HepG2 (cell line): Measurements from ENCODE around the gene PAK6. TPM values are rescaled to one million over a fixed set of nuclear protein-coding genes. Genes with fewer than 3 reads are reported as not detected.

Source experiments
- EP300 ChIP-seq, 3 experiments: sonication (generic) in 1 of 3; formaldehyde crosslinking in 1 of 3; IDR thresholded peaks; 2 replicates each; pipeline versions ENCODE4 v1.5.1 to v1.6.1; 2011 to 2020; ENCODE audit warnings: low read depth in 2 of 3, low read length in 2 of 3, borderline replicate concordance in 1 of 3, improper control_type of control experiment in 1 of 3, mild to moderate bottlenecking in 1 of 3, missing genetic modification reagents in 1 of 3, moderate library complexity in 1 of 3
- GATAD2A ChIP-seq: IDR thresholded peaks from 2 replicates; pipeline ENCODE4 v1.6.1; 2016
- GPBP1L1 ChIP-seq: sonication (generic); formaldehyde crosslinking; IDR thresholded peaks from 2 replicates; pipeline ENCODE4 v1.5.0; 2020; ENCODE audit warnings: mild to moderate bottlenecking, missing genetic modification reagents
- HES4 ChIP-seq: sonication (generic); formaldehyde crosslinking; IDR thresholded peaks from 2 replicates; pipeline ENCODE4 v1.9.0; 2021; ENCODE audit warnings: mild to moderate bottlenecking, missing genetic modification reagents, borderline replicate concordance
- RELA ChIP-seq: sonication (generic); formaldehyde crosslinking; IDR thresholded peaks from 2 replicates; pipeline ENCODE4 v1.4.0; 2020; ENCODE audit warnings: missing genetic modification reagents
- SRY ChIP-seq: sonication (generic); formaldehyde crosslinking; IDR thresholded peaks from 2 replicates; pipeline ENCODE4 v1.8.0; 2022; ENCODE audit warnings: mild to moderate bottlenecking, missing genetic modification reagents
- STAT6 ChIP-seq: sonication (generic); formaldehyde crosslinking; IDR thresholded peaks from 2 replicates; pipeline ENCODE4 v1.4.0; 2020; ENCODE audit warnings: missing genetic modification reagents, mild to moderate bottlenecking, borderline replicate concordance
- TEAD3 ChIP-seq: optimal IDR thresholded peaks from 2 replicates; pipeline ENCODE3; 2016; ENCODE audit warnings: borderline replicate concordance
- TFE3 ChIP-seq: IDR thresholded peaks from 2 replicates; pipeline ENCODE4 v1.6.1; 2016
- ZNF232 ChIP-seq: sonication (generic); formaldehyde crosslinking; IDR thresholded peaks from 2 replicates; pipeline ENCODE4 v1.4.0; 2020; ENCODE audit warnings: missing genetic modification reagents, borderline replicate concordance
- ZNF574 ChIP-seq: sonication (generic); formaldehyde crosslinking; IDR thresholded peaks from 2 replicates; pipeline ENCODE4 v1.4.0; 2020; ENCODE audit warnings: missing genetic modification reagents
- ZSCAN25 ChIP-seq: sonication (generic); formaldehyde crosslinking; IDR thresholded peaks from 2 replicates; pipeline ENCODE4 v1.8.0; 2022; ENCODE audit warnings: mild to moderate bottlenecking, missing genetic modification reagents
- ZSCAN9 ChIP-seq: IDR thresholded peaks from 2 replicates; pipeline ENCODE4 v1.6.1; 2016; ENCODE audit warnings: borderline replicate concordance
- polyA plus RNA-seq, 8 experiments: library from polyadenylated mRNA; depleted of rRNA in 3 of 8; stranded (reverse) in 7 of 8; unstranded in 1 of 8; fragments of >200 nt; fragmentation: Illumina TruSeq in 4 of 8; extraction: Trizol in 4 of 8; gene quantifications; 2 replicates each; pipeline versions ENCODE4 v1.2.1 to v1.2.3, GENCODE V29; 2011 to 2016; ENCODE audit warnings: low read depth in 4 of 8, missing spikeins in 1 of 8, mixed read lengths in 1 of 8; ENCODE audit not compliant: insufficient read depth in 1 of 8
- total RNA-seq, 5 experiments: library from RNA; depleted of rRNA; stranded (reverse); fragments of >200 nt; fragmentation: Illumina TruSeq; extraction: Trizol; gene quantifications; 2 replicates each; pipeline ENCODE4 v1.2.3, GENCODE V29; 2016; ENCODE audit warnings: low read depth in 1 of 5

PAK6 gene
- total and polyA plus RNA-seq, 2 of the 13 experiments (the other 11 are each of a cell fraction or from before 2014, with no cell fraction given), result 0.07 TPM; not detected in 1

GRCh38 chr15:40323239-40323952, 84.5 kb downstream of the PAK6 start, which contains the start of gene INAFM2 (continued):
- TF ChIP-seq ZNF574 (CRISPR knock-in tag), result peak; percentile 89
- peak; percentile 31; the same call in 1 of the 2 replicates for TF ChIP-seq GATAD2A
- no peak for TF ChIP-seq STAT6 (CRISPR knock-in tag)
- 0 out of 2 replicates have a peak, but pooled peaks have one; percentile 52 for TF ChIP-seq ZNF232
- peak; percentile 6; the same call in 1 of the 2 replicates for TF ChIP-seq SRY (CRISPR knock-in tag)
- no peak for TF ChIP-seq TFE3
- no peak for TF ChIP-seq GPBP1L1 (CRISPR knock-in tag)
- no peak for TF ChIP-seq ZSCAN9 (CRISPR knock-in tag)
- TF ChIP-seq ZSCAN25 (CRISPR knock-in tag), result no peak
- TF ChIP-seq TEAD3, result no peak
- TF ChIP-seq EP300 (IDR thresholded peaks at IDR 0.05; ENCODE audit: low read depth in 2 of 2, low read length in 2 of 2), result no peak
- TF ChIP-seq EP300 (CRISPR knock-in tag; IDR thresholded peaks at IDR 0.05; ENCODE audit: borderline replicate concordance), result no peak
- TF ChIP-seq RELA (CRISPR knock-in tag), result no peak
- TF ChIP-seq HES4 (CRISPR knock-in tag), result no peak
